ENCODE results near the gene UBE2G2. TPM values are rescaled to one million over a fixed set of nuclear protein-coding genes. Genes with fewer than 3 reads are reported as not detected.

Gene UBE2G2
- total RNA-seq, 1 donor from 2014 or later = 78.2 TPM

DNA sequence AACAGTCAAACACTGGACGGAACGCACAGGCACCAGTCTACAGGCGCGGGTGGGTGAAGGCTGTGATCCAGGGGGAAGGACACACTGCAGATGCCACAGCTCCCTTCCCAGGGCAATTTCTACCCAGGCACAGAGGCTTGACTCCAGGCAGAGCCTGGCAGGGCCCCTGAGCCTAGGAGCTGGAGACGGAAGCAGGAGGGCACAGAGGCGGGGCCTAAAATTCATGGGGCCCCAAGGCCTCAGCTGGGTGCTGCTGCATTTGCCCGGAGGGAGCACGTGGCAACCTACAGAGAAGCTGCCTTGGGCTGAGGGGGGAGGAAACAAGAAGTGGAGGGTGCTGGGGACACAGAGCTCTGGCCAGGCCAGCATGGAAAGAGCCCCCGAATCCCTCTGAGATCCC is 41.2 kb downstream of the UBE2G2 start:
- Histone ChIP-seq H3K27me3 (ENCODE audit: low read depth) (no peaks in the 10 kb centered on the region), H3K27ac (replicated peaks) (no peak overlapping the region), H3K9me3 (replicated peaks) (no peaks in the 10 kb centered on the region), H3K36me3 (no peaks in the 10 kb centered on the region), H3K4me3 (no peak overlapping the region), H3K4me1 (peaks cover under 1% of the 10 kb centered on the region)
- intact Hi-C loops (cut with micrococcal nuclease) = no loop called here
- TF ChIP-seq, protein P1, sequence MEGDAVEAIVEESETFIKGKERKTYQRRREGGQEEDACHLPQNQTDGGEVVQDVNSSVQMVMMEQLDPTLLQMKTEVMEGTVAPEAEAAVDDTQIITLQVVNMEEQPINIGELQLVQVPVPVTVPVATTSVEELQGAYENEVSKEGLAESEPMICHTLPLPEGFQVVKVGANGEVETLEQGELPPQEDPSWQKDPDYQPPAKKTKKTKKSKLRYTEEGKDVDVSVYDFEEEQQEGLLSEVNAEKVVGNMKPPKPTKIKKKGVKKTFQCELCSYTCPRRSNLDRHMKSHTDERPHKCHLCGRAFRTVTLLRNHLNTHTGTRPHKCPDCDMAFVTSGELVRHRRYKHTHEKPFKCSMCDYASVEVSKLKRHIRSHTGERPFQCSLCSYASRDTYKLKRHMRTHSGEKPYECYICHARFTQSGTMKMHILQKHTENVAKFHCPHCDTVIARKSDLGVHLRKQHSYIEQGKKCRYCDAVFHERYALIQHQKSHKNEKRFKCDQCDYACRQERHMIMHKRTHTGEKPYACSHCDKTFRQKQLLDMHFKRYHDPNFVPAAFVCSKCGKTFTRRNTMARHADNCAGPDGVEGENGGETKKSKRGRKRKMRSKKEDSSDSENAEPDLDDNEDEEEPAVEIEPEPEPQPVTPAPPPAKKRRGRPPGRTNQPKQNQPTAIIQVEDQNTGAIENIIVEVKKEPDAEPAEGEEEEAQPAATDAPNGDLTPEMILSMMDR (IDR thresholded peaks at IDR 0.05; ENCODE audit: borderline replicate concordance) = no peak
- no peak for DNase-seq

DNA sequence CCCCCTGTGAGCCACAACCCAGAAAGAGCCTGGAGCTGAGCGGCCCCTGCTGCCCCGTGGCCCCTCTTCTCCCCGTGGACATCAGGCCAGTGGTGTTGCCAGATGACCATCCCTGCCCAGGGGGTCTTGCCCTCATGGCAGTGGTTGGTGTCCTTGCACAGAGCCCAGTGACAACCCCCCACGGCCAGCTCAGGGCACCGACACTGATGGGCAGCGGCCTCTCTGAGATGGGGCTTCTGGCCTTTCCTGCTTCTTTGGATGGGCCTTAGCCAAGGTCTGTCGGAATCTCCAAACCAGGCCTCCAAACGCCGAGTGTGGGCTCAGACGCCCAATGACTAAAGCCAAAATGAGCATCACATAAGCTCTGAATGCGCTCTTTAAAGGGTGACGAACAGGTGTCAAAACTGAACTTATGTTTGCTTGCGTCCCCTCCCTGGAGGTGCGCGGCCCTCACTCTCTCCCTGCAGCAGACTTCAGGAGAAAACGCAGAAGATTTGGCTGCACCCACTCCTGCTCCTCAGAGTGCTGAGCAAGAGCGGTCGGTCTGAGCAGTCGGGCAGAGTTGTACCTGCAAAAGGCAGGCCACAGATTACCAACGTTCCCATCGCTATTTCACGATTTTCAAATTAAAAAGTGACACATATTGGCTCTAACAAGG is 41.9 kb downstream of the UBE2G2 start:
- TF ChIP-seq, protein P1 (IDR thresholded peaks at IDR 0.05; ENCODE audit: borderline replicate concordance) = no peak
- Histone ChIP-seq H3K9me3 (replicated peaks) (peaks cover 5% of the 10 kb centered on the region), H3K4me1 (peaks cover 6% of the 10 kb centered on the region), H3K4me3 (no peak overlapping the region), H3K27ac (replicated peaks) (no peak overlapping the region), H3K36me3 (no peaks in the 10 kb centered on the region), H3K27me3 (ENCODE audit: low read depth) (no peaks in the 10 kb centered on the region)
- no peak for DNase-seq
- intact Hi-C loops (cut with micrococcal nuclease) = no loop called here

DNA sequence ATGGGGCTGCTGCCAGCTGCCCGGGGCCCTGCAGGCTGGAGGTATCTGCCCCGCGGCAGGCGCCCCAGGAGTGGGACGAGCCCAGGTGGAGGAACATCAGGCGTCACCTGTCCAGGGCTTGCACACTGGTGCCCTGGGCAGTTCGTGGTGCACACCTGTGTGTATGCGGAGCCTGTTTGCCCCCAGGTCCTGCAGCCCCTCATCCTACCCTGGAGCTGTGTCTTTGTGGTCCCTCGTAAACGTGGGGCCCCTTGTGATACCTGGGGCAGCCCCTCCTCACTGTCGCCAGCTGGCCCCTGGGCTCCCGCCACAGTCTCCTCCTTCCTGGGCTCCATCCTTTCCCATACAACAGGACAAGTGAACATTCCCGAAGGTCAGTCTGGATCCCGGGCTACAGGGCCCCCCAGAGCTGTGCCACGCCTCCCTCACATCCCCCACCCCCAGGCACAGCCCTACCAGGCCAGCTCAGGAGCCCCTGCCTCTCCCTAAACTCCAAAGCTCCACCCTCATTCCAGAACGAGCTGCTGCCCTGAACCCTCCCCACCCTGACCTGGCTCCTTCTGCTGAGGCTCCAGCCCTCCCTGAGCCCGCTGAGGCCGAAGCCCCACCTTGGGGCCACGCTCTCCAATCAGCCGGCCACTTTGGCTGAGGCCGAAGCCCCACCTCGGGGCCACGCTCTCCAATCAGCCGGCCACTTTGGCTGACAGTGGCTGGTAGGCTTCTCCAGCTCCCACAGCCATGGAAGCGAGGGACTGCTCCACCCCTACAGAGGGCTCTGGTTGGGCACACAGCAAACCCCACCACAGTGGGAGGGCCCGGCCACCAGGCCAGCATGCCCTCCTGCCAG is 42.6 kb downstream of the UBE2G2 start:
- no peak for DNase-seq
- intact Hi-C loops (cut with micrococcal nuclease) = no loop called here

DNA sequence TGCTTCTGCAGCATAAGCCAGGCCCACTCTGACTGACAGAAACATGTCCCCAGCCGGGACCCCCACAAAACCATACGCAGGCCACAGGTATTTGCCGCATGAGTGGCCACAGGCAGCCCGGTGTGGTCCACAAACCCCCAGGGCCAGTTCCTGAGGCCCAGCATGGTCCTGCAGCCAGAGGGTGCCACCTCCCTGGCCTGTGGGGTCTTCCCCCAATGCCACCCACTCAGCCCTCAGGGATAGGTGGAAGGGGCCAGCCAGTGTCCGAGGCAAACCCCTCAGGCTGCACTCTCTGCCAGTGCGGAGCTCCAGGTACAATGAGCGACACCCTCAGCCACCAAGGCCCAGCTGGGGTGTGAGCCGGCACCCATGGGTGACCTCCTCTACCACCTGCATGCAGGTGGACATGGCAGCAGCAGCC is 43.5 kb downstream of the UBE2G2 start:
- TF ChIP-seq, protein P1 (IDR thresholded peaks at IDR 0.05; ENCODE audit: borderline replicate concordance) = no peak
- Histone ChIP-seq H3K36me3 (no peaks in the 10 kb centered on the region), H3K4me3 (no peak overlapping the region), H3K9me3 (replicated peaks) (peaks cover 16% of the 10 kb centered on the region), H3K4me1 (peaks cover 7% of the 10 kb centered on the region), H3K27ac (replicated peaks) (no peak overlapping the region), H3K27me3 (ENCODE audit: low read depth) (no peaks in the 10 kb centered on the region)
- DNase-seq = no peak
- intact Hi-C loops (cut with micrococcal nuclease) = no loop called here

More for the DNA sequence above, 42.6 kb downstream of the UBE2G2 start:
- TF ChIP-seq, protein P1 (IDR thresholded peaks at IDR 0.05; ENCODE audit: borderline replicate concordance) = no peak
- H3K4me3 ChIP-seq = no peak overlapping the region
- H3K27me3 ChIP-seq (ENCODE audit: low read depth) = no peaks in the 10 kb centered on the region
- H3K9me3 ChIP-seq (replicated peaks) = peaks cover 13% of the 10 kb centered on the region
- no peak overlapping the region for H3K27ac ChIP-seq (replicated peaks)
- H3K36me3 ChIP-seq = no peaks in the 10 kb centered on the region
- H3K4me1 ChIP-seq = peaks cover 6% of the 10 kb centered on the region

DNA sequence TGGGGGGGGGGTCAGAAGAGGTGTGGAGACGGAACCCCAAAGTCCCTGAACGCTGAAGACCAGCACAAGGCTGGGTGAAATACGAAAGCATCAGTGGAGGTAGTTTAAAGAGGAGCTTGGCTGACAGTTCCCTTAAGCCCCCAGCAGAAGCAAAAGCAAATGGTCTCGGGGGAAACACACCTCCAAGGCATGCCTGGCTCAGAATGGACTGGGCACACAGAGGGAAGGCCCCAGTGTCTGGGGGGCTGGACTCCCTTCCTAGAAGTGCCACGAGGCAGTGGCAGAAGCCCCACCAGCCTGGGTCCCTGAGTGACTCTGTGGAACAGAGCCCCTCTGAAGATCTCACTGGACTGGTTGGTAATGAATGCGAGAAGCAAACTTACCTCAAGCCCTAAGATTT is 43.9 kb downstream of the UBE2G2 start:
- H3K9me3 ChIP-seq (replicated peaks) = peaks cover 16% of the 10 kb centered on the region
- DNase-seq = no peak
- H3K4me1 ChIP-seq = peaks cover 11% of the 10 kb centered on the region
- intact Hi-C loops (cut with micrococcal nuclease) = no loop called here
- H3K4me3 ChIP-seq = no peak overlapping the region
- TF ChIP-seq, protein P1 (IDR thresholded peaks at IDR 0.05; ENCODE audit: borderline replicate concordance) = no peak
- no peaks in the 10 kb centered on the region for H3K27me3 ChIP-seq (ENCODE audit: low read depth)
- H3K36me3 ChIP-seq = no peaks in the 10 kb centered on the region
- H3K27ac ChIP-seq (replicated peaks) = no peak overlapping the region

Measured in left ventricle myocardium inferior (tissue), 1 donor.